Stimulated activated CD8-positive, alpha-beta memory T cell treated with anti-CD3 and anti-CD28 coated beads, Interleukin-12 subunit alpha, Interleukin-12 subunit beta, amount 100 ng/mL, for 4 hours (primary cell): ENCODE results near the gene TEAD1.

Experiments used
- DNase-seq: peaks from one replicate; pipeline ENCODE4 v3.0.0-alpha.2; 2020; ENCODE audit warnings: low read depth

TEAD1 gene

GRCh38 chr11:12666915-12667314 is 7.3 kb upstream of the TEAD1 start:
- no peak for DNase-seq

GRCh38 chr11:12667646-12668045 is 6.6 kb upstream of the TEAD1 start:
- no peak for DNase-seq

- DNase-seq = no peak
Observed at GRCh38 chr11:12668166-12668565, 6.1 kb upstream of the TEAD1 start.

GRCh38 chr11:12669930-12670329 is 4.3 kb upstream of the TEAD1 start:
- no peak for DNase-seq

GRCh38 chr11:12671370-12671769 is 2.9 kb upstream of the TEAD1 start:
- DNase-seq = no peak

- no peak for DNase-seq
Observed at GRCh38 chr11:12673601-12673923, 659 bp upstream of the TEAD1 start.

- DNase-seq = no peak
Observed at GRCh38 chr11:12674571-12674935, 332 bp downstream of the TEAD1 start.

GRCh38 chr11:12674936-12675696 is 895 bp downstream of the TEAD1 start:
- no peak for DNase-seq

- DNase-seq = no peak
Observed at GRCh38 chr11:12675951-12676711, 1.9 kb downstream of the TEAD1 start.

GRCh38 chr11:12677131-12677530 is 2.9 kb downstream of the TEAD1 start:
- no peak for DNase-seq

GRCh38 chr11:12678092-12678491 is 3.9 kb downstream of the TEAD1 start:
- no peak for DNase-seq

GRCh38 chr11:12678991-12679390 is 4.8 kb downstream of the TEAD1 start:
- DNase-seq = no peak

GRCh38 chr11:12679471-12679870 is 5.2 kb downstream of the TEAD1 start:
- no peak for DNase-seq

- DNase-seq = no peak
Observed at GRCh38 chr11:12680246-12680939, 6.2 kb downstream of the TEAD1 start.

- DNase-seq = no peak
Observed at GRCh38 chr11:12680940-12681258, 6.7 kb downstream of the TEAD1 start.

- DNase-seq = no peak
Observed at GRCh38 chr11:12681466-12681865, 7.2 kb downstream of the TEAD1 start.

- DNase-seq = no peak
Observed at GRCh38 chr11:12682288-12682687, 8.1 kb downstream of the TEAD1 start.

GRCh38 chr11:12682737-12683500 is 8.7 kb downstream of the TEAD1 start:
- DNase-seq = no peak

GRCh38 chr11:12683874-12684273 is 9.7 kb downstream of the TEAD1 start:
- DNase-seq = no peak

- no peak for DNase-seq
Observed at GRCh38 chr11:12684315-12684714, 10.1 kb downstream of the TEAD1 start.

GRCh38 chr11:12684816-12685215 is 10.6 kb downstream of the TEAD1 start:
- DNase-seq = no peak

- no peak for DNase-seq
Observed at GRCh38 chr11:12685229-12685628, 11.0 kb downstream of the TEAD1 start.
